Ectodermal cell (in vitro differentiated cells): Measurements from ENCODE around the gene EFHB.

Experiments used
- H3K27ac ChIP-seq: 2 replicates; pipeline ENCODE4 v1.7.0; 2013; ENCODE audit warnings: mild to moderate bottlenecking, low read depth, low read length; ENCODE audit not compliant: insufficient read depth, poor library complexity, severe bottlenecking
- H3K27me3 ChIP-seq: 2 replicates; pipeline ENCODE4 v1.7.0; 2013; ENCODE audit warnings: mild to moderate bottlenecking, low read length; ENCODE audit not compliant: insufficient read depth, control insufficient read depth, poor library complexity, severe bottlenecking
- H3K36me3 ChIP-seq: one replicate; pipeline ENCODE4 v1.7.0; 2013; ENCODE audit warnings: low read length; ENCODE audit not compliant: control insufficient read depth, insufficient read depth
- H3K4me1 ChIP-seq: one replicate; pipeline ENCODE4 v1.7.0; 2013; ENCODE audit warnings: low read length; ENCODE audit not compliant: control insufficient read depth, insufficient read depth
- H3K4me3 ChIP-seq: 2 replicates; pipeline ENCODE4 v1.7.0; 2013; ENCODE audit warnings: low read depth, low read length, control low read depth; ENCODE audit not compliant: insufficient read depth
- H3K9me3 ChIP-seq: 2 replicates; pipeline ENCODE4 v1.7.0; 2013; ENCODE audit warnings: mild to moderate bottlenecking, low read length, moderate library complexity; ENCODE audit not compliant: control insufficient read depth
- WGBS, 2 experiments: methylation state at CpG; one replicate each; pipeline ENCODE4 v1.1.7; 2013; ENCODE audit warnings: missing lambda C conversion rate in 2 of 2; 5-methylcytosine and 5-hydroxymethylcytosine counted together

EFHB gene

DNA sequence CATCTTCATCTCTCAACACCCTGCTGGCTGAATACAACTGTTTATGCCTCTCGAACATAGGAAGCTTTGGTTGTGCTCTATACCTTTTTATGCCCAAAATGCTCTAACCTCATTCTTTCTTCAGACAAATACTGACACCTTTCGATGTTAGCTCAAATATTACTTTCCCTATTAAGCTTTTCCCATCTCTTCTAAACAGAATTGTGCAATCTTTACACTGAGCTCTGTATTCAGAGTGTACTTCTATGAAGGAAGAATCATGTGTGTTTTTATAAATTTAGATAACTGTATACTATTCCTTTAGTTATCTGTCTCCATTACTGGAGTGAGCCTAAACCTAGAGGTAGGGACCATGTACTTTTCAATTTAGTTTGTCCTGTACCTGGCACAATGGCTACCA is 1.6 kb downstream of the EFHB start:
- Histone ChIP-seq H3K27me3 (no peaks in the 10 kb centered on the region), H3K27ac (no peak overlapping the region), H3K4me3 (no peak overlapping the region), H3K9me3 (no peaks in the 10 kb centered on the region), H3K36me3 (no peaks in the 10 kb centered on the region), H3K4me1 (no peaks in the 10 kb centered on the region)
- WGBS, 2 experiments = 89 to 96% methylated on average over 2 of the region's 2 CpGs

GRCh38 chr3:19931767-19932188 is 2.2 kb downstream of the EFHB start:
- no peaks in the 10 kb centered on the region for H3K27me3 ChIP-seq
- no peak overlapping the region for H3K27ac ChIP-seq
- no peaks in the 10 kb centered on the region for H3K36me3 ChIP-seq
- H3K4me1 ChIP-seq = no peaks in the 10 kb centered on the region
- H3K9me3 ChIP-seq = no peaks in the 10 kb centered on the region
- no peak overlapping the region for H3K4me3 ChIP-seq
- 89 to 93% methylated on average over 1 of the region's 1 CpG for WGBS, 2 experiments

- Histone ChIP-seq H3K27me3 (no peaks in the 10 kb centered on the region), H3K36me3 (no peaks in the 10 kb centered on the region), H3K4me1 (no peaks in the 10 kb centered on the region), H3K4me3 (no peak overlapping the region), H3K9me3 (no peaks in the 10 kb centered on the region), H3K27ac (no peak overlapping the region)
- 92 to 94% methylated on average over 2 of the region's 2 CpGs for WGBS, 2 experiments
Measured at GRCh38 chr3:19931180-19931692, 2.8 kb downstream of the EFHB start.

- 83 to 93% methylated on average over 1 to 3 of the region's 4 CpGs for WGBS, 2 experiments
- Histone ChIP-seq H3K4me3 (no peak overlapping the region), H3K36me3 (no peaks in the 10 kb centered on the region)
Measured at GRCh38 chr3:19920401-19921080, 13.5 kb downstream of the EFHB start.

DNA sequence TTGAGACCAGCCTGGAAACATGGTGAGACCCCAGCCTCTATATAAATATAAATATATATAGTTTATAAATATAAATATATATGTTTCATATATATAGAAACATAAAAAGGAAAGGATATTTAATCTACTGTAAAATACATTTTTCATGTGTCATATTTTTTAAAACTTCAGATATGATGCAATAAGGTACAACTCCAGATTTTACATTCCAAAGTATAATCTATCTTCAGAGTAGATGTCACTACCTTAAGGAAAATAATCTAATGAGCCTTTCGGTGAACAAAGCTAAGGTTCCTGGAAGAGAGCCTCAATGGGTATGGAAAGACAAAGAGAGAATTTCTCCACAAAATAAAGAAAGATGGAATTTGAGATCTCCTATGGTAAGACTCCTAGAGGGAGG is 16.9 kb downstream of the EFHB start:
- no peak overlapping the region for H3K27ac ChIP-seq
- 100% methylated on average over 1 of the region's 1 CpG for WGBS, 2 experiments

More at GRCh38 chr3:19920401-19921080, 13.5 kb downstream of the EFHB start:
- H3K27ac ChIP-seq = no peak overlapping the region
- H3K4me1 ChIP-seq = no peaks in the 10 kb centered on the region
- no peaks in the 10 kb centered on the region for H3K9me3 ChIP-seq
- H3K27me3 ChIP-seq = no peaks in the 10 kb centered on the region

GRCh38 chr3:19911452-19911851 is 22.6 kb downstream of the EFHB start:
- Histone ChIP-seq H3K4me1 (no peaks in the 10 kb centered on the region), H3K27me3 (no peaks in the 10 kb centered on the region), H3K27ac (no peak overlapping the region), H3K36me3 (no peaks in the 10 kb centered on the region), H3K9me3 (no peaks in the 10 kb centered on the region), H3K4me3 (no peak overlapping the region)

More for the DNA sequence above, 16.9 kb downstream of the EFHB start:
- Histone ChIP-seq H3K4me1 (no peaks in the 10 kb centered on the region), H3K4me3 (no peak overlapping the region), H3K9me3 (no peaks in the 10 kb centered on the region), H3K36me3 (no peaks in the 10 kb centered on the region), H3K27me3 (no peaks in the 10 kb centered on the region)

- Histone ChIP-seq H3K36me3 (no peaks in the 10 kb centered on the region), H3K27ac (no peak overlapping the region), H3K4me1 (no peaks in the 10 kb centered on the region), H3K9me3 (no peaks in the 10 kb centered on the region), H3K4me3 (no peak overlapping the region), H3K27me3 (no peaks in the 10 kb centered on the region)
- WGBS, 2 experiments = 83 to 89% methylated on average over 1 to 3 of the region's 3 CpGs
Measured at GRCh38 chr3:19907523-19907922, 26.5 kb downstream of the EFHB start.

DNA sequence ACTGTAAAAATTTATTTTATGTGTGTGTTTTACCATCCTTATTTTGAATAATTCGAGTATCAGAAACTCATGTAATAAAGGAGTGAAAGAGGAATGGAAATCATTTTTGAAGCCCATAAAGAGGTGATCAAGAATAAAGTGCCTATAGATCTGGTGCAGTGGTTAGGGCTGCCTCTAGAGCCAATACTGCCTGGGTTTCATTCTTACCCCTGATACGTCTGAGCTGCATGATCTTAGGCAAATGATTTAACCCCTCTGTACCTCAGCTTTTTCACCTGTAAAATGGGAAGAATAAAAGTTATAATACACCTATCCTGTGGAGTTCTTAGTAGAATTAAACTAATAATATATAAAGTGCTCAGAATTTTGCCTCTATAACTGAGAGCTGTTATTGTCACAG is 30.4 kb downstream of the EFHB start:
- no peak overlapping the region for H3K27ac ChIP-seq
- WGBS, 2 experiments = 79 to 94% methylated on average over 1 to 2 of the region's 2 CpGs
- no peaks in the 10 kb centered on the region for H3K27me3 ChIP-seq
- H3K36me3 ChIP-seq = no peaks in the 10 kb centered on the region
- no peaks in the 10 kb centered on the region for H3K4me1 ChIP-seq
- H3K4me3 ChIP-seq = no peak overlapping the region
- H3K9me3 ChIP-seq = no peaks in the 10 kb centered on the region

- no peak overlapping the region for H3K27ac ChIP-seq
- H3K4me3 ChIP-seq = no peak overlapping the region
- no peaks in the 10 kb centered on the region for H3K36me3 ChIP-seq
- no peaks in the 10 kb centered on the region for H3K4me1 ChIP-seq
- 96 to 97% methylated on average over 4 of the region's 4 CpGs for WGBS, 2 experiments
- no peaks in the 10 kb centered on the region for H3K9me3 ChIP-seq
- no peaks in the 10 kb centered on the region for H3K27me3 ChIP-seq
Measured at GRCh38 chr3:19901918-19902317, 32.1 kb downstream of the EFHB start.

GRCh38 chr3:19901337-19901736 is 32.7 kb downstream of the EFHB start:
- Histone ChIP-seq H3K9me3 (no peaks in the 10 kb centered on the region), H3K4me3 (no peak overlapping the region), H3K27ac (no peak overlapping the region), H3K27me3 (no peaks in the 10 kb centered on the region), H3K36me3 (no peaks in the 10 kb centered on the region), H3K4me1 (no peaks in the 10 kb centered on the region)
- 94 to 95% methylated on average over 3 to 5 of the region's 5 CpGs for WGBS, 2 experiments
